K562 (cell line): ENCODE results near the gene MARK2. TPM values are rescaled to one million over a fixed set of nuclear protein-coding genes. Genes with fewer than 3 reads are reported as not detected.

Source experiments
- ATAC-seq: fragments of 200-7000 bp; cut with Tn5 transposase; 3 replicates; pipeline ENCODE4 v1.9.1; 2020; ENCODE audit warnings: moderate library complexity
- Bru-seq: library from RNA; stranded (reverse); fragments of 400-500 nt; gene quantifications from one replicate; lab custom pipeline; 2021; lab: Mats Ljungman, UMichigan
- BruChase-seq, 2 experiments: library from RNA; stranded (reverse); fragments of 400-500 nt; gene quantifications; one replicate each; lab custom pipeline; 2021; lab: Mats Ljungman, UMichigan
- BruUV-seq: library from RNA; stranded (reverse); fragments of 400-500 nt; replicated peaks from 2 replicates; lab custom pipeline; 2021; lab: Mats Ljungman, UMichigan
- CTCF ChIA-PET: fragments of 300-600 bp; formaldehyde crosslinking; extraction: SDS; loops from one replicate; lab custom pipeline; 2021; ENCODE audit warnings: low intra/inter-chr PET ratio; lab: Yijun Ruan, JAX
- POLR2A ChIA-PET: fragments of 300-600, 350-650 bp; sonication (Branson Sonifier 250); formaldehyde crosslinking; extraction: SDS; loops from one replicate; lab custom pipeline; 2021; ENCODE audit warnings: antibody characterized with exemption, inconsistent platforms; lab: Yijun Ruan, JAX
- DNase-seq, 4 experiments: peaks; one replicate each; pipeline versions ENCODE4 v3.0.0 to v3.0.0-alpha.2; 2011 to 2018; ENCODE audit warnings: low spot score in 3 of 4, mixed read lengths in 3 of 4; ENCODE audit errors: extremely low read depth in 1 of 4
- FAIRE-seq: peaks from 2 replicates; lab custom pipeline; 2011; peaks lifted over from hg19 to GRCh38; lab: Jason Lieb, UNC
- H2AFZ ChIP-seq: 2 replicates; pipeline ENCODE4 v1.6.0; 2011; ENCODE audit warnings: low read depth, low read length, control low read depth, inconsistent platforms
- H3K27ac ChIP-seq: fragments of 200-600 bp; 3 replicates; pipeline ENCODE4 v1.8.0; 2011; ENCODE audit warnings: low read depth, mild to moderate bottlenecking, control low read depth, inconsistent platforms, low read length, moderate library complexity, mixed read lengths; ENCODE audit errors: extremely low read depth
- H3K27me3 ChIP-seq, 2 experiments: fragments of 300-600 bp in 1 of 2; 2 replicates in 1 of 2; 3 replicates in 1 of 2; pipeline versions ENCODE4 v1.6.0 to v1.8.0; 2011; ENCODE audit warnings: inconsistent platforms in 2 of 2, low read length in 2 of 2, mild to moderate bottlenecking in 1 of 2, mixed read lengths in 1 of 2, moderate library complexity in 1 of 2; ENCODE audit not compliant: control insufficient read depth in 2 of 2, insufficient read depth in 2 of 2
- H3K36me3 ChIP-seq: fragments of 300-600 bp; 3 replicates; pipeline ENCODE4 v1.8.0; 2011; ENCODE audit warnings: mild to moderate bottlenecking, low read length, inconsistent platforms; ENCODE audit not compliant: control insufficient read depth, insufficient read depth
- H3K4me1 ChIP-seq, 2 experiments: fragments of 200-600 bp in 1 of 2; replicated peaks in 1 of 2; 2 replicates in 1 of 2; 3 replicates in 1 of 2; pipeline versions ENCODE4 v1.5.1 to v1.8.0; 2011; ENCODE audit warnings: inconsistent platforms in 2 of 2, low read length in 2 of 2, mild to moderate bottlenecking in 1 of 2, mixed read lengths in 1 of 2, moderate library complexity in 1 of 2; ENCODE audit not compliant: control insufficient read depth in 2 of 2, insufficient read depth in 2 of 2
- H3K4me2 ChIP-seq: 2 replicates; pipeline ENCODE4 v1.6.1; 2011; ENCODE audit warnings: low read length, control low read depth, inconsistent platforms, mixed read lengths; ENCODE audit not compliant: insufficient read depth
- H3K4me3 ChIP-seq: fragments of 200-600 bp; sonication (generic), shearing (Covaris generic); 2 replicates; pipeline ENCODE4 v1.5.1; 2016; ENCODE audit warnings: control low read depth, inconsistent platforms
- H3K79me2 ChIP-seq: fragments of 200-600 bp; 3 replicates; pipeline ENCODE4 v1.8.0; 2011; ENCODE audit warnings: low read length, inconsistent platforms; ENCODE audit not compliant: control insufficient read depth, insufficient read depth
- H3K9ac ChIP-seq, 2 experiments: 2 replicates each; pipeline versions ENCODE4 v1.6.0 to v1.6.1; 2011; ENCODE audit warnings: low read depth in 2 of 2, low read length in 2 of 2, control low read depth in 1 of 2, inconsistent platforms in 1 of 2, mild to moderate bottlenecking in 1 of 2, mixed read lengths in 1 of 2; ENCODE audit not compliant: insufficient read depth in 1 of 2
- H3K9me1 ChIP-seq: one replicate; pipeline ENCODE4 v1.6.0; 2011; ENCODE audit warnings: inconsistent platforms, mild to moderate bottlenecking, low read length, moderate library complexity; ENCODE audit not compliant: control insufficient read depth, insufficient read depth
- H3K9me3 ChIP-seq: replicated peaks from 2 replicates; pipeline ENCODE4 v1.5.1; 2011; ENCODE audit warnings: low read depth, low read length, inconsistent platforms; ENCODE audit not compliant: control insufficient read depth, insufficient read depth
- H4K20me1 ChIP-seq: replicated peaks from 2 replicates; pipeline ENCODE4 v1.6.1; 2011; ENCODE audit warnings: low read length, inconsistent platforms, mixed read lengths; ENCODE audit not compliant: control insufficient read depth, insufficient read depth
- CBFB ChIP-seq: sonication (generic); formaldehyde crosslinking; IDR thresholded peaks from 2 replicates; pipeline ENCODE4 v1.4.0; 2020; ENCODE audit warnings: mild to moderate bottlenecking, missing genetic modification reagents
- EGR1 ChIP-seq: fragments of 450-650 bp; conservative IDR thresholded peaks from 2 replicates; pipeline ENCODE4 v1.6.1; 2017; ENCODE audit warnings: mild to moderate bottlenecking
- FIP1L1 ChIP-seq: fragments of 200-400 bp; formaldehyde crosslinking; IDR thresholded peaks from 2 replicates; pipeline ENCODE4 v1.6.1; 2018; ENCODE audit warnings: mild to moderate bottlenecking, low read depth, low read length; ENCODE audit not compliant: poor library complexity, severe bottlenecking
- KDM5B ChIP-seq: fragments of 200-600 bp; sonication (generic); IDR thresholded peaks from 2 replicates; pipeline ENCODE4 v1.6.1; 2012; ENCODE audit warnings: low read depth, mild to moderate bottlenecking, moderate library complexity, low read length, control low read depth, inconsistent platforms; ENCODE audit not compliant: insufficient replicate concordance
- POLR2G ChIP-seq: fragments of 200-400 bp; formaldehyde crosslinking; IDR thresholded peaks from 2 replicates; pipeline ENCODE4 v1.6.1; 2017; ENCODE audit warnings: low read depth, mild to moderate bottlenecking, antibody characterized with exemption, low read length, moderate library complexity
- WGBS: fragments of 100-300 bp; shearing (Covaris generic); methylation state at CpG from one replicate; pipeline ENCODE4 v1.1.6; 2016; ENCODE audit warnings: low coverage, mixed read lengths; ENCODE audit not compliant: insufficient coverage; ENCODE audit errors: missing lambda C conversion rate; 5-methylcytosine and 5-hydroxymethylcytosine counted together
- in situ Hi-C: fragments of 300-500 bp; cut with MboI; formaldehyde crosslinking; loops from 4 replicates; pipeline ENCODE4 v1.15.0; 2018; ENCODE audit warnings: inconsistent platforms, mixed read lengths
- intact Hi-C: fragments of 100-400 bp; cut with micrococcal nuclease; formaldehyde crosslinking; loops from 2 replicates; pipeline ENCODE4 v1.14.2; 2022
- long read RNA-seq, 3 experiments: library from polyadenylated mRNA in 2 of 3; library from RNA in 1 of 3; unstranded in 2 of 3; stranded (forward) in 1 of 3; transcript quantifications; one replicate each; pipeline ENCODE4 v2.0.0, GENCODE V29; 2019 to 2022
- polyA minus RNA-seq, 3 experiments: library from RNA; depleted of rRNA, polyadenylated mRNA; stranded (reverse); fragments of >200 nt; gene quantifications; 2 replicates each; pipeline ENCODE4 v1.2.3, GENCODE V29; 2011
- polyA plus RNA-seq, 8 experiments: library from polyadenylated mRNA; depleted of rRNA in 4 of 8; stranded (reverse) in 5 of 8; unstranded in 3 of 8; fragments of >200 nt; fragmentation: Nextera tagmentation in 2 of 8; fragmentation: Illumina TruSeq in 1 of 8; extraction: Ambion mirVana in 2 of 8; extraction: Trizol in 1 of 8; gene quantifications; 2 replicates each; pipeline versions ENCODE4 v1.2.1 to v1.2.3, GENCODE V29; 2011 to 2014; ENCODE audit warnings: inconsistent platforms in 1 of 8, missing spikeins in 1 of 8
- total RNA-seq, 7 experiments: library from RNA; depleted of rRNA in 6 of 7; stranded (reverse); fragments of >200 nt in 6 of 7; fragmentation: Illumina TruSeq in 2 of 7; extraction: Trizol in 2 of 7; gene quantifications; 2 replicates each; pipeline versions ENCODE4 v1.2.1 to v1.2.3, GENCODE V29; 2011 to 2021; ENCODE audit warnings: low replicate concordance in 1 of 7
- TF ChIP-seq, protein P1 (sequence below): fragments of 450-650 bp; IDR thresholded peaks from 2 replicates; pipeline ENCODE4 v1.6.1; 2014; ENCODE audit warnings: low read depth, mild to moderate bottlenecking, moderate library complexity, borderline replicate concordance
- TF ChIP-seq, protein P2 (sequence below): fragments of 450-650 bp; IDR thresholded peaks from 2 replicates; pipeline ENCODE4 v1.6.1; 2016
- TF ChIP-seq, protein P3 (sequence below): sonication (generic); formaldehyde crosslinking; IDR thresholded peaks from 2 replicates; pipeline ENCODE4 v1.9.0; 2022; ENCODE audit warnings: mild to moderate bottlenecking, missing genetic modification reagents

MARK2 gene
- total RNA-seq (2011; cell fraction: chromatin; rRNA removed; ENCODE audit: low replicate concordance), result 57.5 and 86.5 TPM in 2 replicates
- total RNA-seq (2011; cell fraction: nucleolus; rRNA removed), result 42.0 and 48.9 TPM in 2 replicates
- 51.4 and 63.0 TPM in 2 replicates for total RNA-seq (2011; cell fraction: nucleoplasm; rRNA removed)
- 17.8 and 25.4 TPM in 2 replicates for total RNA-seq (2014; rRNA removed)
- total RNA-seq (2014; rRNA removed; fragmentation: Illumina TruSeq; extraction: Trizol), result 12.1 and 13.8 TPM in 2 replicates
- total RNA-seq (2015; rRNA removed; fragmentation: Illumina TruSeq; extraction: Trizol), result 15.1 and 17.4 TPM in 2 replicates
- total RNA-seq (2021), result 36.3 and 43.5 TPM in 2 replicates
- polyA plus RNA-seq (2011; rRNA removed), result 13.8 and 18.5 TPM in 2 replicates
- 13.0 and 20.1 TPM in 2 replicates for polyA plus RNA-seq (2011; cell fraction: cytosol; rRNA removed)
- polyA plus RNA-seq (2011; cell fraction: nucleus; rRNA removed), result 19.9 and 32.0 TPM in 2 replicates
- polyA plus RNA-seq (2012), result 22.5 and 23.3 TPM in 2 replicates
- 25.4 and 27.5 TPM in 2 replicates for polyA plus RNA-seq (2014; fragmentation: Illumina TruSeq; extraction: Trizol)
- under 1 TPM; 0.32 to 0.45 TPM for polyA plus RNA-seq (2014; fragmentation: Nextera tagmentation; extraction: Ambion mirVana)
- 20.9 and 23.0 TPM in 2 replicates for polyA plus RNA-seq (2014; rRNA removed)
- polyA minus RNA-seq (2011; rRNA and poly(A)+ RNA removed), result 18.7 and 19.8 TPM in 2 replicates
- 24.5 TPM in 2 replicates for polyA minus RNA-seq (2011; cell fraction: cytosol; rRNA and poly(A)+ RNA removed)
- polyA minus RNA-seq (2011; cell fraction: nucleus; rRNA and poly(A)+ RNA removed), result 13.2 and 17.1 TPM in 2 replicates
- Bru-seq, nascent RNA, result percentile 74 among the genes with signal in this experiment
- BruChase-seq, experiment 1, labeled RNA remaining after a 2-hour chase, result percentile 80 among the genes with signal in this experiment
- percentile 77 among the genes with signal in this experiment for BruChase-seq, experiment 2, labeled RNA remaining after a 6-hour chase
- long read RNA-seq, experiment 1, transcript MARK2-207 (18 exons, 2,885 nt), result minor isoform, 6 of 74 reads
- long read RNA-seq, experiment 1, transcript MARK2-205 (16 exons, 2,112 nt), result major isoform, 12 of 74 reads
- long read RNA-seq, experiment 1, transcript MARK2-208 (17 exons, 2,924 nt), result minor isoform, 11 of 74 reads
- long read RNA-seq, experiment 1, partial matches to known transcripts, result 21 of 74 reads
- long read RNA-seq, experiment 1, other reads (novel, unspliced or antisense), result 22 of 74 reads
- long read RNA-seq, experiment 2, partial matches to known transcripts, result 4 of 27 reads
- long read RNA-seq, experiment 2, other reads (novel, unspliced or antisense), result 22 of 27 reads
- long read RNA-seq, experiment 3, partial matches to known transcripts, result 1 of 5 reads
- long read RNA-seq, experiment 3, other reads (novel, unspliced or antisense), result 4 of 5 reads

DNA sequence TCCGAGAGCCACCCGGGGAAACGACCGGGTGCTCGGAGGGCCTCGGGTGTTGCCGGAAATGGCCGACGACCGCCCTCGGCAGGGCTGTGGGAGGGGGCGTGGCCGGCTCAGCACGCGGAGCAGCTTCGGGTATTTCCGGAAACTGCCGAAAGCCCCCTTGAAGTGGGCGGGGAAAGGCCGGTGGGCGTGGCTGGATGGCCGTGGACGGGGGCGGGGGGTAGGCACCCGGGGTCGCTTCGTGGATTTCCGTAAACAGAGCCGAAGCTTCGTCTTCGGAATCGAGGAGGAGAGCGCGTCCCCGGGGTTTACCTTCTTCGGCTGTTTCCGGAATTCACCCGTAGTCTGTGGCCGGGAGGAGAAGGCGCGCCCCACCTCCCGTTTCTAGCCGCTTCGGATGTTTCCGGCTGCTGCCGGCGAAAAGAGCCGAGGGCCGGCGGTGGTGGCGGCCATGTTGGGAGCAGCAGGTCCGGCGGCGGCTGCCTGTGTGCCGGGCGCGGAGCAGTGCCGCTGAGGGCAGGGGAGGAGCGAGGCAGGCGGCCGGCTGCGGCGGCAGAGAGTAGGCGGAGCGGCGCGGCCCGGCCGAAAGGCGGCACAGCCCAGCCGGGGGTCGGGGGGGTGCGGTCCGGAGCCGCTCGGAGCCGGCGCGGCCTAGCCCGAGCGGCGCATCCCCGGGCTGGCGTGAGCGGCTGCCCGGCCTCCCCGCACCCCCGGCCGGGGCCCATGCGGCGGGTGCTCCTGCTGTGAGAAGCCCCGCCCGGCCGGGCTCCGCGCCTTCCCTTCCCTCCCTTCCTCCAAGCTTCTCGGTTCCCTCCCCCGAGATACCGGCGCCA, at the start of gene MARK2:
MARK2 (plus strand) TSS at position 433 of the 830 bp plus-strand sequence; CDS start at position 830, 397 bp downstream.
- Histone ChIP-seq H3K27ac (peak within 1 kb of the TSS; percentile 78), H3K9ac (peak within 1 kb of the TSS; percentile 87 to 95), H3K36me3 (peaks cover 28% of the 10 kb centered on the region; the same call in 2 of the 3 replicates), H3K4me3 (peak within 1 kb of the TSS; percentile 95), H3K4me2 (peak within 1 kb of the TSS; percentile 93), H4K20me1 (peaks cover 27% of the 10 kb centered on the region), H3K9me3 (no peaks in the 10 kb centered on the region), H3K4me1 (peaks cover 24 to 27% of the 10 kb centered on the region in 2 experiments; a peak in 4 of 5 replicates), H2AFZ (peak within 1 kb of the TSS; percentile 92), H3K27me3 (no peaks in the 10 kb centered on the region), H3K79me2 (peaks cover 48% of the 10 kb centered on the region), H3K9me1 (no peaks in the 10 kb centered on the region)
- DNase-seq, result peak; percentile 98 to 99 (median 98)
- CTCF ChIA-PET, result interaction anchor here (0.6 to 2.8 kb wide), 7 partner anchors 15 to 309 kb away, joined by 3 to 21 read pairs (median 4); no protein-coding TSS in a partner anchor
- peak; percentile 93 for ATAC-seq
- POLR2A ChIA-PET, result interaction anchor here (0.5 to 2.0 kb wide), 12 partner anchors 11 to 132 kb away, joined by 3 to 26 read pairs (median 4); partner anchors contain the start of gene RCOR2
- BruUV-seq, result no TSS peak
- peak; percentile 94 for FAIRE-seq
- in situ Hi-C loops, result loop anchor here (5.0 to 10.0 kb wide), 2 partner anchors 106 to 308 kb away; no protein-coding TSS in a partner anchor
- intact Hi-C loops, result loop anchor here (5.0 to 10.0 kb wide), 2 partner anchors 72 to 466 kb away; partner anchors contain the start of genes CATSPERZ, ESRRA and ZFTA
- under 1% methylated on average over 69 of the region's 100 CpGs for WGBS
- peak; percentile 88 for TF ChIP-seq POLR2G
- TF ChIP-seq KDM5B, result peak; percentile 27
- TF ChIP-seq CBFB (CRISPR knock-in tag), result no peak
- TF ChIP-seq, protein P1, sequence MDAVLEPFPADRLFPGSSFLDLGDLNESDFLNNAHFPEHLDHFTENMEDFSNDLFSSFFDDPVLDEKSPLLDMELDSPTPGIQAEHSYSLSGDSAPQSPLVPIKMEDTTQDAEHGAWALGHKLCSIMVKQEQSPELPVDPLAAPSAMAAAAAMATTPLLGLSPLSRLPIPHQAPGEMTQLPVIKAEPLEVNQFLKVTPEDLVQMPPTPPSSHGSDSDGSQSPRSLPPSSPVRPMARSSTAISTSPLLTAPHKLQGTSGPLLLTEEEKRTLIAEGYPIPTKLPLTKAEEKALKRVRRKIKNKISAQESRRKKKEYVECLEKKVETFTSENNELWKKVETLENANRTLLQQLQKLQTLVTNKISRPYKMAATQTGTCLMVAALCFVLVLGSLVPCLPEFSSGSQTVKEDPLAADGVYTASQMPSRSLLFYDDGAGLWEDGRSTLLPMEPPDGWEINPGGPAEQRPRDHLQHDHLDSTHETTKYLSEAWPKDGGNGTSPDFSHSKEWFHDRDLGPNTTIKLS, result peak; percentile 23; the same call in 1 of the 2 replicates
- TF ChIP-seq, protein P2, sequence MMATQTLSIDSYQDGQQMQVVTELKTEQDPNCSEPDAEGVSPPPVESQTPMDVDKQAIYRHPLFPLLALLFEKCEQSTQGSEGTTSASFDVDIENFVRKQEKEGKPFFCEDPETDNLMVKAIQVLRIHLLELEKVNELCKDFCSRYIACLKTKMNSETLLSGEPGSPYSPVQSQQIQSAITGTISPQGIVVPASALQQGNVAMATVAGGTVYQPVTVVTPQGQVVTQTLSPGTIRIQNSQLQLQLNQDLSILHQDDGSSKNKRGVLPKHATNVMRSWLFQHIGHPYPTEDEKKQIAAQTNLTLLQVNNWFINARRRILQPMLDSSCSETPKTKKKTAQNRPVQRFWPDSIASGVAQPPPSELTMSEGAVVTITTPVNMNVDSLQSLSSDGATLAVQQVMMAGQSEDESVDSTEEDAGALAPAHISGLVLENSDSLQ, result peak; percentile 47; the same call in 1 of the 2 replicates
- TF ChIP-seq, protein P3, sequence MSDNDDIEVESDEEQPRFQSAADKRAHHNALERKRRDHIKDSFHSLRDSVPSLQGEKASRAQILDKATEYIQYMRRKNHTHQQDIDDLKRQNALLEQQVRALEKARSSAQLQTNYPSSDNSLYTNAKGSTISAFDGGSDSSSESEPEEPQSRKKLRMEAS (CRISPR knock-in tag), result peak; percentile 44; the same call in 1 of the 2 replicates
- TF ChIP-seq EGR1, result peak; percentile 89
- TF ChIP-seq FIP1L1, result peak; percentile 26
